M059J (cell line): ENCODE measurements around the gene CDK10. TPM values are rescaled to one million over a fixed set of nuclear protein-coding genes. Genes with fewer than 3 reads are reported as not detected.

Experiments used
- DNase-seq: peaks from one replicate; pipeline ENCODE4 v3.0.0-alpha.2; 2012; ENCODE audit warnings: low read depth
- total RNA-seq: library from RNA; depleted of rRNA; stranded (reverse); fragments of >200 nt; shearing (Covaris generic); gene quantifications from 2 replicates; pipeline ENCODE4 v1.2.3, GENCODE V29; 2014

The CDK10 gene
- total RNA-seq, 1 experiment from 2014 or later = 19.6 TPM

DNA sequence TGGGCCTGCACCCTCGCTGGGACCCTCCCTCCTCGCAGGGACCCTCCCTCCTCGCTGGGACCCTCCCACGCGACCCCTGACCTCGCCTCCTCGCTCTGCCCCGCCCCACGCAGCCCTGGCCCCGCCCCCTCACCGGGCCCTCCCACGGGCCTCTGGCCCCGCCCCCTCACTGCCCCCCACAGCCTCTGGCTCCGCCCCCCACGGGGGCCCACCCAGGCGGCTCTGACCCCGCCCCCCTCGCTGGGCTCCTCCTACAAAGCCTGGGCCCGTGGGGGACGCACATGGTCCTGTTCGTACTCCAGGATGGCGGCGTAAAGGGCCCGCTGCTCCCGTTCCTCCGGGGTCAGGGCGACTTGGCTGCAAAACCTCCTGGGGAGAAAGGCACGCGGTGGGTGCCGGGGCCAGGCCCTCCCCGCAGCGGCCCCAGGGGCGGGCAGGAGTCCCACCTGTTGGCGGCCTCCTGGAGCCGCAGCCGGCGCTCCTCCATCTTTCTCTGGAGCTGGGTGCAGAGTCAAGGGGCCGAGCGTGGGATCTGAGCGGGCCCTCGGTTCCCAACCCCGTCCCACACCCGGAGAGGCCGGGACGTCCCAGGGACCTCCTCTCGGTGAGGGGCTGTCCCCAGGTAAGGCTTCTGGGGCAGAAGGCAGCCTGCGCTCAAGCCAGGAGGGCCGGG lies 25.2 kb downstream of the CDK10 start:
- DNase-seq = no peak

DNA sequence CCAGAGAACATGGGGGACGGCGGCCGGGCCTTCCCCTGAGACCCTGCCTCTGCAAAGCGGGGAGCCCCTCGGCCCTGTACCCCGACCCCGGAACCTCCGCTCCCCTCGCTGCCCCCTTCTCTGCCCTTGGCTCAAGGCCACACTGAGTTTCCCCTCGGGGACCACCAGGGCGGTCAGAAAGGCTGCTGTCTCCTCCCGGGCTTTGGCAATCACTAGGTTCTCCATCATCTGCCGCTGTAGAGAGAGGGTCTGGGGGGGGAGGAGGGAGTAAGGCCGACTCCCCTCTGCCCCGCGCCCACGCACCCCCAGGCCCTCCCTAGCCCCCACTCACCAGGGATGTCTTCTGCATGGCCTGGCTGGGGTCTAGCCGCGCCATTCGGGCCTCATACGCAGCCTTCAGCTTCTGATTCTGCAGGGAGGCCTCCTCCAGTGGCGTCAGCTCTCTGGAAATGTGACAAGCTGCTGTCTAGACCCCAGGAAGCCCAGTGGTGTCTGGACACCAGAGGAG lies 25.8 kb downstream of the CDK10 start:
- no peak for DNase-seq

DNA sequence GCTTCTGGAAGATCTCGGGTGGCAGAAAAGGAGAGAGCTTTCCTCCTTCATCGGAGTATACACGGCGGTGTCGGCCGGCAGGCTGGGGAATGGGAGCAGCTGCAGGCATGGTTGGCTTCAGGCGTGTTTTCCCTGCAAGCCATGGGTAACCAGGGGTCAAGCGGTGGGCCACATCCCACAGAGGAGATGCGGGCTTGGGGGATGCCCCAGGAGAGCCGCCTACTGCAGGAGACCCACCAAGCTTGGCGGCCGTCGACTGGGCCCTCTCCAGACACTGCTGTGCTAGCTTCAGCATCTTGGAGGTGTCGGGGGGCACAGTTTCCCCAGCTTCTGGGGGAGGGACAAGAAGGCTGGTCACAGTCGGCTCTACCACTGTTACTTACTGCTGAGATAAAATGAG lies 30.0 kb downstream of the CDK10 start:
- DNase-seq = no peak

DNA sequence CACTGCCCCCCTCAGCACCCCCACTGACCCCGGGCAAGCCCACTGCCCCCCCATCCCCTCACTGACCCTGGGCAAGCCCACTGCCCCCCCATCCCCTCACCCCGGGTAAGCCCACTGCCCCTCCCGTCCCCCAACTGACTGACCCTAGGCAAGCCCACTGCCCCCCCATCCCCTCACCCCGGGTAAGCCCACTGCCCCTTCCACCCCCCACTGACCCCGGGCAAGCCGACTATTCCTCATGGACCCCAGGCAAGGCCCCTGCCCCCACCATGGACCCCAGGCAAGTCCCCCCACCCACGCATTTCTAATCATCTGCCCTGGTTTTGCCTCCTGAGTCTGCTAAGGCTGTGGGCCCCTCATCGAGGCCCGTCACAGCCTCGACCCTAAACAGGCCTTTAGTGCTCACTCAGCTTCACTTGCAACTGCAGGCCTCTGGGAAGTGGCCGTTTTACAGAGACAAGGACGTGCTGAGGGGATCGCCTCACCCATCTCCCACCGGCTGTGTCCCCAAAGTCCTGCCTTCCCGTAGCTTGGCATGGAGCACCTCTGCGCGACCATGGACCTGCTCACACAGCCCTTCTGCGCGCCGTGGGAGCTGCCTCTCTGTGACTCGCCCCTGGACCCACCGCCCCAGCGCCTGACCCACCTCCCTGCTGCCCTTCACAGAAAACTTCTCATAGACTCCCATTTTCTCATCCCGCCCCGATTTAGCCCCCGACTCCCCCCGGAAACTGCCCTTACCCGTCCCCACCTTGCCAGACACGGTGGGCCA lies 30.6 kb downstream of the CDK10 start:
- DNase-seq = no peak

DNA sequence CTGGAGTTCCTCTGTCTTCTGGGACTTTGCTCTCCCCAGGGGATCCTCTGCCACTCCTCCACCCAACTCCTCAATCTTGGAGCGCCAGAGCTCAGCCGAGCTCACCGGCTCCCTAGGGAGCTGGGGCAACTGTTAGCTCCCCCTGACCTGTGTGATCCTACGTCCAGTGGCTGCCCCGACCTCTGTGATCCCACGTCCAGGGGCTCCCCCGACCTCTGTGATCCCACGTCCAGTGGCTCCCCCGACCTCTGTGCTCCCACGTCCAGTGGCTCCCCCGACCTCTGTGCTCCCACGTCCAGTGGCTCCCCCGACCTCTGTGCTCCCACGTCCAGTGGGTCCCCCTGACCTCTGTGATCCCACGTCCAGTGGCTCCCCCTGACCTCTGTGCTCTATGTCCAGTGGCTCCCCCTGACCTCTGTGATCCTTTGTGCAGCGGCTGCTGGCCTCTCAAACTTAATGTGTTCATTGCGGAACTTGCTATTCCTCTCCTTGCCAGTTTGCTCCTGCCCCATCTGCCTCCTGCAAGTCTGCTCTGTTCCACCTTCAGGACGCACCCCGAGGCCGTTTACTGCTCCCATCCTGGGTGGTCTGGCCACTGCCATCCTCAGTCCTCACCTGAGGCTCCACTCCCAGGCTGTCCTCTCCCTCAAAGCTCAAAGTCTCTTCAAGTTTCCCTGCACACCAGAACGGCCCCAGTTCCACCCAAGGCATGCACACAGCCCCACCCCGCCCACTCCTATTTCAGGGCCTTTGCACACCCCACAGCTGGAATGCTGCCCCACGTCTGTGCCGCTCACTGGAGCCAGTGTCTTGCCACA lies 31.4 kb downstream of the CDK10 start:
- DNase-seq = no peak

DNA sequence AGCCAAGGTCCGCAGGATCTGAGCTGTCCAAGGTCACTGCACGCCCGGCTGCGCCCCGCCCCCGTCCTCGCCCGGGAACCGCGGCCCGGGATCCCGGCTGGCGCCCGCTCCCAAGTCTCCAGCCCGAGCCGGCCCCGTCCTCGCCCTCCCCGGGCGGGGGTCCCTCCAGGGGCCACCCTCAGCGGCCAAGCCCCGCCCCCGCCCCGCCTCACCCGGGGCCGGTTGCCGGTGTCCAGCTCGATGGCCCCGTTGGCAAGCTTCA lies 34.0 kb downstream of the CDK10 start:
- peak; percentile 27 for DNase-seq

DNA sequence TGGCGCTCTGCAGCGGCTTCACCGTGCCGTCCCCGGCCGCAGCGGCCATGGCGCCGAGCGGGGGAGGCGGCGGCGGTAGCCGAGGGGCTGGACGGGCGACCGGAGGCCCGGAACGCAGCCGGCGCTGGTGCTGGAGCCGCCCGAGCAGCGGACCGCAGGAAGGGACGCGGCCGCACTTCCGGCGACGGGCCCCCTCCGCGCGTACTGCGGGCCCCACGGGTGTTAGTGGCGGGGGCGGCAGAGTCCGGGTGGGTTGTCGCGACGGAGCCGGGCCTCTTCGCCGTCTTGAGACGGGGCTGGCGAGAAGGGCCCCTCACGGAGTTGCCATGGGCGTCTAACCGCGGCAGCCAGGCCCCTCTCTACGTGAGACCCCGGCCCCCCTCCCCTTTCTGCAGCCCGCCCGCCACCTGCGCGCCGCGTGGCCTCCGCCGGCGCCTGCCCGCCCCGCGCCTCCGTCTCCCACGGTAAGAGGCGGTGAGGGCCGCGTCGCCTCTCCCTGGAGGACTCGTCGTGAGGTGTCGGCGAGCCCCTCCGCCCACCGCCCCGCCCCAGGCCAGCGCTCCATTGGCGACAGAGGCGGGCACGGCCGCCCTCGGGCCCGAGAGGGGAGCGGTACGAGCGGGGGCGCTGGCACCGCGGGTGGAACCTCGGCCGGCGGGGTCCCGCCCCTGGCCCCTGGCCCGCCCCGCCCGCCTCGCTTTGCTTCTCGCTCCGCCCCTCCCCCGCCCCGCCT lies 34.5 kb downstream of the CDK10 start, which contains the start of the genes VPS9D1 and ZNF276:
Gene VPS9D1, minus strand, starts transcription at position 86 of the 733 bp plus-strand sequence. Its CDS starts 37 bp downstream, at position 49.
Gene ZNF276, plus strand, starts transcription at position 725 of the 733 bp plus-strand sequence. CDS start 104 bp downstream, outside the sequence.
- peak; percentile 62 for DNase-seq

DNA sequence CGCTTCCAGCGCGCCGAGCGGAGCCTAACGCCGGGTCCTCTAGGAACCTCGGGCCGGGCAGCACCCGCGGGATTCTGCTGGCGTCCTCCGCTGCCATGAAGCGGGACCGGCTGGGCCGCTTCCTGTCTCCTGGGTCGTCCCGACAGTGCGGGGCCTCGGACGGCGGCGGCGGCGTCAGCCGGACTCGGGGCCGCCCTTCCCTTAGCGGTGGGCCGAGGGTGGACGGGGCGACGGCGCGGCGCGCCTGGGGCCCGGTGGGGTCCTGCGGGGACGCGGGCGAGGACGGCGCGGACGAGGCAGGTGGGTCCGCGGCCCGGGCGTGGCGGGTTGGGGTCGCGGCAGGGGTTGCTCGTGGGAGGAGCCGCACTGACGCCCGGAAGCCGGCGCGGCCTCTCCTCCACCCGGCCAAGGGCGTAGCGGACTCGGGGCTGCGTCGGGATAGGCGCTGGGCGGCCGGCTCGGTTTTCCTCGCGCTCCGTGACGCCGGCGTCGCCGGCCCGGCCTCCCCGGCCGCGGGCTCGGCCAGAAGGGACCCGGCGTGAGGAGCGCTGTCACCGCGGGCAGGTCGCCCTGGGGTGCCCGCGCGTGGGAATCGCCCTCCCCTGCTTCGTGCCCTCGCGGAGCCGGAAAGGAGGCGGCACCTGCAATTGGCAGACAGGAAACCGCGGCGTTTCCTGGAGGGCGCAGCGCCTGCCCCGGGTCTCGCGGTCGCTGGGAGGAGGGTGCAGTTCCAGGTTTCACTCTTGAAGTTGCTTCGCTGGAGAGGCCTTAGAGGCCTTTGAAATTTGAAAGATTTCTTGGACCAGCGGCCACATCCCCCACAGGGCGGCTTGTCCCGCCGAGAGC lies 35.3 kb downstream of the CDK10 start:
- peak; percentile 79 for DNase-seq

DNA sequence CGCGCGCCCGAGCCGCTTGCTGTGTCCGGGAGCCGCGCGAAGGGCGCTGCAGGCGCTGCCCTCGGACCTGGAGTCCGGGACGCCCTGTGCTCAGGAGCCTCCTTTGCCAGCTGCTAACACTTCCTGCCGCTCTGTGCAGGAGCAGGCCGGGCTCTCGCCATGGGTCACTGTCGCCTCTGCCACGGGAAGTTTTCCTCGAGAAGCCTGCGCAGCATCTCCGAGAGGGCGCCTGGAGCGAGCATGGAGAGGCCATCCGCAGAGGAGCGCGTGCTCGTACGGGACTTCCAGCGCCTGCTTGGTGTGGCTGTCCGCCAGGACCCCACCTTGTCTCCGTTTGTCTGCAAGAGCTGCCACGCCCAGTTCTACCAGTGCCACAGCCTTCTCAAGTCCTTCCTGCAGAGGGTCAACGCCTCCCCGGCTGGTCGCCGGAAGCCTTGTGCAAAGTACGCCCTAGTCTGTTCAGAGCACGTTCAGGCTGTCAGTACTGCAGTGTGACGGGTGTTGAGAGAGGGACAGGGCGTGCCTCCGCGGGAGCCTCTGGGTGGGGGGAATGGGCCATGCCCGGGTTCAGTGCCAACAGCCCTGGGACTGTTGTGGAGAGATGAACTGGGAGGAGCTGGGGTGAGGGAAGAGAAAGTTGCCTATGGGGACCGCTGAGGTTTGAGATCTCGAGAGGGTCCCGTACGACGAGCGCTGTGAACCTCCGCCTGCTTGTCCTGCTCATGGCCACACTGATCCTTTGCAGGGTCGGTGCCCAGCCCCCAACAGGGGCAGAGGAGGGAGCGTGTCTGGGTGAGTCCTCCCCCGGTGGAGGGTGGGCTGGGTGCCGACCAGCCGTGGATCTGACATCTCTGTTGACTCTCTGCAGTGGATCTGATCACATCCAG lies 36.1 kb downstream of the CDK10 start:
- no peak for DNase-seq

DNA sequence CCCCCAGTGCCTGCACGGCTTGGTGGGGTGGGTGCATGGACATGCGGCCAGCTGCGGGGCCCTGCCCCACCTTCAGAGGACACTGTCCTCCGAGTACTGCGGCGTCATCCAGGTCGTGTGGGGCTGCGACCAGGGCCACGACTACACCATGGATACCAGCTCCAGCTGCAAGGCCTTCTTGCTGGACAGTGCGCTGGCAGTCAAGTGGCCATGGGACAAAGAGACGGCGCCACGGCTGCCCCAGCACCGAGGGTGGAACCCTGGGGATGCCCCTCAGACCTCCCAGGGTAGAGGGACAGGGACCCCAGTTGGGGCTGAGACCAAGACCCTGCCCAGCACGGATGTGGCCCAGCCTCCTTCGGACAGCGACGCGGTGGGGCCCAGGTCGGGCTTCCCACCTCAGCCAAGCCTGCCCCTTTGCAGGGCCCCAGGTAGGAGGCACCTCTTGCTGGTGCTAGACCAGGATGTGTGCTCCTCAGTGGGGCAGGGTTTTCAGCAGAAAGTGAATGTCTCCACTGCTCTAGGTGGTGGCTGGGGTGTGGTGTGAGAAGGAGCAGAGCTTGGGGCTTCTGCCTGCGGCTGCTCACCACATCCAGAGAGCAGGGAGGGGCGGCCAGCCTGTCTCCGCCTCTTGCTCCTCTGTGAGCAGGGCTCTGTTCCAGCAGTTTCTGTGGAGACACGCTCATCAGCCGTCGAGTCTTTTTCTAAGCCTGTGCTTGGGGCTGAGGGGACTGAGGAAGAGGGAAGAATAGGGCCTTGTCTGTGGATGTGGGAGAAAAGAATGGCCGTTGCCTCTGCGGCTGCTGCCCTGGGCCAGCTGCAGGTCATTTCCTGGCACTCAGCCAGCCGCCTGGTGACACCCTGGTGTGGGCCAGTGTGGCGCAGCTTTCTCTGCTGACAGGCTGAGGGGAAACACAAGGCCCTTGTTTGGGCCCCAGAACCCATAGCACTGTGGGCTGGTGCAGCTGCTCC lies 37.1 kb downstream of the CDK10 start:
- no peak for DNase-seq

DNA sequence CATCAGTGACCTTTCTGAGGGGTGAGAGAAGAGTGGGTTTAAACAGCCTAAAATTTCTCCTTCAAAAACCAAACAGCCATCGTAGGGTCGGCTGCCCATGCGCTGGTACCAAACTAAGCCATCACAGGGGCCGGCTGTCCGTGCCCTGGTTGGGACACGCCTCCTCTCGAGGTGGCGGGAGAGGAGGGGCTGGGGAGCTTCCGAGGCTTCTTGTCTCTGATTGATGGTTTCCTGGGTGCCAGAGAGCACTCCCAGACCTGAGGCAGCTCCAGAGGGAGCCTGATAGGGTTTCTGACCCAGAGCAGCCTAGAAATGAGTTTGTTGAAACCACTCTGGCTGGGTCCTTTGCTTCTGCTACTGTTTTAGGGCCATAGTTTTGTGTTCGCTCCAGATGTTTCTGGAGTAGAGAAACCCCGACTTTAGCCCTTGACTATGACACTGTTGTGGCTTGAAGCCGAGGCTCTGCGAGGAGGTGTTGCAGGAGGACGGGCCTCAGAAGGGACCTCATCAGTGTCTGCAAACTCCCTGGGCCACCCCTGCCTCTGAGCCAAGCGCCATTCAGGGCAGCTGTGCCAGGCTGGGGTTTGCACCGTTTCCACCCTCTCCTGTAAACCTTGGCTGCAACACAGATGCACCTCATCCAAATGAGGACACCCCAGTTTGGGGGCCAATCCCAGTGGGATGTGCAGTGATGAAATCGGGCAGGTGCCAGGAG lies 41.1 kb downstream of the CDK10 start:
- no peak for DNase-seq

DNA sequence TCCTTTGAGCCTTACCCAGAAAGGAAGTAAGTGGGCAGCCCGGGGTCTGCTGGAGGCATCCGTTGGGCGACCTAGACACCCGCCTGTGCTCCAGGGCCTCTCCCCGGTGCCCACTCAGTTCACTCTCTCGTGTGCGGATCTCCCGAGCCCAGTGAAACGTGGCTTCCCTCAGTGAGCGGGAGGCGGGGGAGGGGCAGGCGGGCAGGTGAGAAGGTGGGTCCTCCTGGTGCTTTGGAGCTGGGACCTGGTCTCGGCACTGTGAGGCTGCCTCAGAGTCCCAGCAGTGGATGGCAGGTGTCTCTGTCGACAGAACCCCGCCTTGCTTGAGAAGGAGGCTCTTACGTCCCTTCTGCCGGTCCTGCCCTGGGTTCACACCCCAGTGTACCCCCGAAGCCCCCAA lies 42.8 kb downstream of the CDK10 start:
- DNase-seq = no peak

DNA sequence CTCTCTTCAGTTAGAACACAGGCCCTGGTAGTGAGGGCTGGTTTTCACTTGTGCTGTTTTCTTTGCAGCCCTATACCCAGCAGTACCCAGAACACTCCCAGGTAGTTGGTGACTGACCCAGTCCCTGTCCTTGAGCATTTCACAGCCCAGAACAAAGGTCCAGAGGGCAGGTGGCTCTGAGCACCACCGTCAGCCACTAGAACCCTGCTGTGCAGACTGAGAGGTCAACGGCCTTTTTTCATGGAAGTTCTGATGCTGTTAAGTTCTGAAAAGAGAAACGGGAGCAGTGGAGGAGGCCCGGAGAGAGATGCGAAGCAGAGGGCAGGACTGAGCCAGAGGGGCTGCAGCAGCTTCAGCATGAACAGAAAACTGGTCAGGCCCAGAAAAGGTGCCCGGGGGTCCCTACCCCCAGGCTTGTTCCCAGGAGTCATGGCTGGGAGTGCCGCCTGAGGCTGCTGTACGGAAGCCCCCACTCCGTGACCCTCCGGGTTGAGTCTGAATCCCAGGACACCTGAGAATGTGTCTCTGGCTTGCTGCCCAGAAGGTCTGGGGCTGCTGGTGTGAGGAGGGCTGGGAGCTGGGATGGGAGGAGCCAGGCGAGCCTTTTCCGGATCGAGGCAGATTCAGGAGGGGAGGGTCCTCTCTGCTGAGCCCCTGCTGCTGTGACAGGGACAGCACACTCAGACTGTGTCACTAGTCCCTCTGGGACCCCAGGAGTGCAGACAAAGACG lies 43.5 kb downstream of the CDK10 start:
- DNase-seq = no peak

DNA sequence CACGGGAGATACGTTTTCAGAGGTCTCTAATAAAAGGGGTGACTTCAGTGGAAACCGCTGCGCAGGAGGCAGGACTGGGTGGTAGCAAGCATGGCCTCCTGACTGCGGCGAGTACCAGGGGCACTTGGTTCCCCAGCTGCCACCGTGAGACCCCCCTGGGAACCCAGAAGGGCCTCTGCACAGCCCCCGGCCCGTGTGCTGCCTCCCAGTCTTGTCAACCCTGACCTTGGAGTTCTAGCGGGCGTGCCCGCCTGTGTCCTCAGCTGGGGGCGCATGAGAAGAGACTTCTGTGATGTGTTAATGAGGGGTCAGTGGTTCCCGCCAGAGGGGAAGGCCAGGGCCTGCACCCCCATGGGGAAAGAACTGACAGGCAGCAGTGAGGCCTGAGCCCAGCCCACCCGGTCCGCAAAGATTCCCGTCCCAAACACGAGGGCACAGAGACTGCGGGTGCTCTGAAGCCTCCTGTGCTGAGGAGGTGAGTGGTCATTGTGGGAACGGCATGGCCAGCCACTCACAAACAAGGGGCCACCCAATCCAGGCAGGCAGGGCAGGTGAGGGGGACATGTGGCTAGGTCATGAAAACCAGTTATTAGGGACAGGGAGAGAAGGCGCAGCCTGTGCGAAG lies 44.2 kb downstream of the CDK10 start:
- DNase-seq = no peak

DNA sequence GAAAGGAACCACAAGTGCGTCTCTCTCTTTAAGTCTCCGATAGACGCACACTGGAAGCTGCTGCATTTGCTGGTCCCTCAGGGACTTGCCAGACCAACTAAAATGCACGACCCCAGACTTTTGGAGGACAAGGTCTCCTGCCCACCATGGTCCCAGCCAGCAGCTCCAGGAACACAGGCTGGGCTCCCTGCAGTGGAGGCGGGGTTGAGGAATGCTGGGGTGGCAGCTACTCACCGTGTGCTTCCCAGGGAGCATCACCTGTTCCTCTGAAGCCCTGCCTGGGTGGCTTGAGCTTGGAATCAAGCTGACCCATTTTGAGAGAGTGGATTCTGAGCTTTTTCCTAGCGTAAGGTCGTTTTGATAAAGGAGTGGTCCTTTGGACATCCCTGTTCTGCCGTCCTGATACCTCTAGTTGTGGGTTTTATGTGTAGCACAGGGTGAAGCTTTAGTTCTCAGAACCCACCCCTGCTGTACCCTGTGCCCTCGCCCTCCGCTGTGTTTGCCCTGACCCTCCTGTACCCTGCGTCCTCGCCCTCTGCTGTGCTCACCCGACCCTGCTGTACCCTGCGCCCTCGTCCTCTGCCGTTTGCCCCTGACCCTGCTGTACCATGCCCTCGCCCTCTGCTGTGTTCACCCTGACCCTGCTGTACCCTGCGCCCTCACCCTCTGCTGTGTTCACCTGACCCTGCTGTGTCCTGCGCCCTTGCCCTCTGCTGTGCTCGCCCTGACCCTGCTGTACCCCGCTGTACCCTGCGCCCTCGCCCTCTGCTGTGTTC lies 45.8 kb downstream of the CDK10 start:
- DNase-seq = no peak

DNA sequence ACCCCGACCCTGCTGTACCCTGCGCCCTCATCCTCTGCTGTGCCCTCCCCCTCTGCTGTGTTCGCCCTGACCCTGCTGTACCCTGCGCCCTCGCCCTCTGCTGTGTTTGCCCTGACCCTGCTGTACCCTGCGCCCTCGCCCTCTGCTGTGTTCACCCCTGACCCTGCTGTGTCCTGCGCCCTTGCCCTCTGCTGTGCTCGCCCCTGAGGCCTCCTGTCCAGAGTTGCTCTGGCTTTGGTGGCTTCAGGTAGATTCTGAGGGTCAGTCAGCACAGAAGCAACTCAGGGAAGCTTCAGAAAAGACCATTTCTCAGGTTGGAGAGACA lies 46.4 kb downstream of the CDK10 start:
- DNase-seq = no peak
